Measurements from ENCODE around the gene PGK1. TPM values are rescaled to one million over a fixed set of nuclear protein-coding genes. Genes with fewer than 3 reads are reported as not detected.

Gene PGK1
- total RNA-seq, 1 donor from 2014 or later, result 72.1 TPM

- H3K27ac ChIP-seq, result no peak overlapping the region
- peaks cover 0 to 18% of the 10 kb centered on the region in 2 donors for H3K36me3 ChIP-seq
- no peaks in the 10 kb centered on the region for H3K27me3 ChIP-seq
- no peak overlapping the region for H3K4me3 ChIP-seq
- no peaks in the 10 kb centered on the region for H3K9me3 ChIP-seq
- TF ChIP-seq CTCF (IDR thresholded peaks at IDR 0.05), result no peak
- no peak for DNase-seq (ENCODE audit: low spot score in 2 of 2)
- H3K4me1 ChIP-seq, result no peaks in the 10 kb centered on the region
- intact Hi-C loops (cut with DNase I), result no loop called here
Measured at GRCh38 chrX:78129714-78130113, 25.7 kb downstream of the PGK1 start.

GRCh38 chrX:78130396-78130795 lies 26.3 kb downstream of the PGK1 start:
- intact Hi-C loops (cut with DNase I), result no loop called here

DNA sequence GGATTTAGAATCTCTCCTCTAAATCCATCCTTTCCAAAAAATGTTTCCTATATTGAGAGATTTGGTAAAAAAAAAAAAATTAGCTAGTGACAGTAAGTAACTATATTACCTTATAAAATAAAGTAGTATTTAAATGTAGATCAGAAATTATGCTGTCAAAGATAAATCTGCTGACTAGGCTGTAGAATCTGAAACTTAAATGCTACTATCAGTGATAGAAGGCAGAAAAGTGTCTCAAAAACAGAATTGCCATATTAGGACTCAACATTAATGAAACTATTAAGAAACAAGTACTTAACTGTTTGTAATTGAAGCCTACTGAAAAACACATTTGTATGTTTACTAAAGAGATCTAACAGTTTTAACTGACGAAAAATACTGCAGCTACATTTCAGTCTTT lies 27.1 kb downstream of the PGK1 start:
- Histone ChIP-seq H3K9me3 (no peaks in the 10 kb centered on the region), H3K4me3 (no peak overlapping the region), H3K4me1 (no peaks in the 10 kb centered on the region), H3K27ac (no peak overlapping the region), H3K27me3 (no peaks in the 10 kb centered on the region), H3K36me3 (peaks cover 0 to 9% of the 10 kb centered on the region in 2 donors)
- DNase-seq (ENCODE audit: low spot score in 2 of 2), result no peak
- intact Hi-C loops (cut with DNase I), result no loop called here
- no peak for TF ChIP-seq CTCF (IDR thresholded peaks at IDR 0.05)

More at GRCh38 chrX:78130396-78130795, 26.3 kb downstream of the PGK1 start:
- TF ChIP-seq CTCF (IDR thresholded peaks at IDR 0.05), result no peak
- H3K36me3 ChIP-seq, result peaks cover 0 to 11% of the 10 kb centered on the region in 2 donors
- H3K9me3 ChIP-seq, result no peaks in the 10 kb centered on the region
- no peaks in the 10 kb centered on the region for H3K4me1 ChIP-seq
- H3K4me3 ChIP-seq, result no peak overlapping the region
- DNase-seq (ENCODE audit: low spot score in 2 of 2), result no peak
- no peaks in the 10 kb centered on the region for H3K27me3 ChIP-seq
- no peak overlapping the region for H3K27ac ChIP-seq

- intact Hi-C loops (cut with DNase I), result no loop called here
- no peak for TF ChIP-seq CTCF (IDR thresholded peaks at IDR 0.05)
- Histone ChIP-seq H3K27ac (no peak overlapping the region), H3K27me3 (no peaks in the 10 kb centered on the region), H3K4me3 (no peak overlapping the region), H3K4me1 (no peaks in the 10 kb centered on the region), H3K9me3 (no peaks in the 10 kb centered on the region), H3K36me3 (peaks cover 0 to under 1% of the 10 kb centered on the region in 2 donors)
- no peak for DNase-seq (ENCODE audit: low spot score in 2 of 2)
Measured at GRCh38 chrX:78133238-78133960, 29.4 kb downstream of the PGK1 start.

GRCh38 chrX:78139160-78140123 lies 35.4 kb downstream of the PGK1 start, which contains the start of gene TAF9B:
TSS of gene TAF9B (minus strand) at chrX:78139650. CDS start at chrX:78139611, 39 bp downstream.
- H3K27ac ChIP-seq, result peak within 1 kb of the TSS; percentile 79 to 84
- TF ChIP-seq CTCF (IDR thresholded peaks at IDR 0.05), result no peak
- no peaks in the 10 kb centered on the region for H3K27me3 ChIP-seq
- peak within 1 kb of the TSS; percentile 42 to 68 for H3K4me3 ChIP-seq
- H3K4me1 ChIP-seq, result no peaks in the 10 kb centered on the region
- peak; percentile 46 to 90 for DNase-seq (ENCODE audit: low spot score in 2 of 2)
- no peaks in the 10 kb centered on the region for H3K36me3 ChIP-seq
- no peaks in the 10 kb centered on the region for H3K9me3 ChIP-seq
- intact Hi-C loops (cut with DNase I), result loop anchor here (2.0 kb wide), 1 partner anchor 35 kb away; the partner anchor contains the start of gene PGK1

Data from ascending aorta (tissue), 2 donors.